UCSD-AML1 (cell line): Measurements from ENCODE around the gene PRKCZ.

Source experiments
- DNase-seq: peaks from one replicate; lab custom pipeline; 2025; ENCODE audit not compliant: unreplicated experiment; lab: John Stamatoyannopoulos, UW

The PRKCZ gene

DNA sequence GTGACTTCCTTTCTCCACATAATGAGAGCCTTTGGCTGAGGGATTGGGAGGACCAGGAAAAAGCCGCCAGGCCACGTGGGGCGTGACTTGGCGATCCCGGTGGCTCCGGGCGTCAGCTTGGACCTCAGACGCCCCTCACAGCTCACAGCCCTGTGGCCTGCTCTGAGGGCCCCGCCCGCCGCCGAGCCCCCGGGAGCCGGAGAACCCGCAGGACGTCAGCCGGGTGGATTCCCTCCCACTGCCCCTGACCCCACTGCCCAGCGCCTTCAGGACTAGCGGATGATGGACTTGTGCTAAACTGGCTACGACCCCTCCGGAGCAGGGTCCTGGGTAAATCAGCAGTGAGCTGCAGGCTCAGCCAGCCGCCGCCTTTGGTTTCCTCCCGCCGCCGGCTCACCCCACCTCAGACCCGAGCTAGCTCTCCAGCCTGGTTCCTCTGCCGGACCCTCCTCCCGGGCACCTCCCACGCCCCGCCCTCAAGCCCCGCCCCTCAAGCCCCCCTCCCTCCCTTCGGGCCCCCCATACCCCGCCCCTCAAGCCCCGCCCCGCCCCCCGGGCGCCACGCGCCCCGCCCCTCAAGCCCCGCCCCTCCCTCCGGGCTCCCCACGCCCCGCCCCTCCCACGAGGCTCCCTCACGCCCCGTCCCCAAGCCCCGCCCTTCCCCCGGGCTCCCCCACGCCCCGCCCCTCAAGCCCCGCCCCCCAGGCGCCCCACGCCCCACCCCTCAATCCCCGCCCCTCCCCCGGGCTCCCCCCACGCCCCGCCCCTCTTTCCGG is 154.4 kb downstream of the PRKCZ start:
- peak; percentile 86 for DNase-seq

DNA sequence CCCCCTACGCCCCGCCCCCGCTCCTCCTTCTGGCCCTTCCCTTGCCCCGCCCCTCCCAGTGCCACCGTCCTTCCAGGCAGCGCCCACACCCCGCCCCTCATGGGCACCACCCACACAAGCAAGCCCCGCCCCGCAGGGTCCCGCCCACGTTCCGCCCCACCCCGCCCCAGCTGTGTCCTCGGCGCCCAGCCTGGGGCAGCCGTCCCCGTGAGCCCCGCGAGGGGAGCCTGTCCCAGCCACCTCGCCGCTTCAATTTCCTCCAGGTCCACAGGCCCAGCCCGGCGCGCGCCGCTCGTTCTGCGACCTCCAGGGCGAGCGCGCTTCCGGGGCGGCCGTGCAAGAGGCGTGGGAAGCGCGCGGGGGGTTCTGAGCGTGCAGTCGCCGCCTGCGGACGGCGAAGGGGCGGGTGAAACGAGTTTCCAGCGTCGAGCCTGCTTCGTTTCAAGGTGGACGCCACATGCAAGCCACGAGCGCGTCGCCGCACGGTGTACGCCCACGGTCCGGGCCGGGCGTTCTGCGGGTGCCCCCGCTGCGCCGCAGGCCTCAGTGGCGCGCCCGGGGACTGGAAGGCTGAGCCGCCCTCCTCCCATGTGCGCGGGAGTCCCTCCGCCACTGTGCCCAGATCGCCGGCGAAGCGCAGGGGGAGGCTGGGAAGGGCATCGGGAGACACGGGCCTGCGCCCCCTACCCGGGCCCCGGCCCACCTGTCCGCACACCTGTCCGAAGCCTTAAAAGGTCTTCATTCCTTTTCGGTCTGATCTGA is 155.2 kb downstream of the PRKCZ start:
- DNase-seq, result peak; percentile 93

DNA sequence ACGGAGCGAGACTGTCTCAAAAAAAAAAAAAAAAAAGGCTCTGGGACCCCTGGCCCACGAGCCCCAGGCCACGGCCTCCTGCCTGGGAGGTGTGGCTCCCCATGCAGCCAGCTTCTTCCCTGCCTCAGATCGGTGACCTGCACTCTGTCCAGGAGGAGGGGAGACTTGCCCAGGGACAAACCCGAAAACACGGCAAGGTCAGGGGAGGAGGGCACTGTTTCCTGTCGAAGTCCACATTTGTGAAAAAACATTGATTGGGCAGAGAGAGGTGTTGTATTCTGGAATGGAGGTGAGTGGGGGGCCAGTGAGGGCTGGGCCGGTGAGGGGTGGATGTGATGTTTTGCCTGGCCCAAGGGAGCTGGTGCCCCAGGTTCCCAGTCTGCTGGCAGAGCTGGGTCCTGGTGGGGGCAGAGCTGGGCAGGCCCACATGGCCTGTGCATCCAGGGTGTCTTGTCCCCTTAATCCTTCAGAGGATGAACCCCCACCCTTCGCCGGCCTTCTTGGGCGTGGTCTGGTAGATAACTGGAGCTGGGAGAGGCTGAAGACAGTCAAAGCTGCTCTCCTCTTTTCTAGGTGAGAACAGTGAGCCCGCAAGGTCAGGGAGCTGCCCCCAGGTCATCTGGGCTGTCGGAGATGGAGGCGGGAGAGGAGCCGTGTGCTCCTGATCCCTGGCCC is 156.7 kb downstream of the PRKCZ start:
- DNase-seq, result no peak

DNA sequence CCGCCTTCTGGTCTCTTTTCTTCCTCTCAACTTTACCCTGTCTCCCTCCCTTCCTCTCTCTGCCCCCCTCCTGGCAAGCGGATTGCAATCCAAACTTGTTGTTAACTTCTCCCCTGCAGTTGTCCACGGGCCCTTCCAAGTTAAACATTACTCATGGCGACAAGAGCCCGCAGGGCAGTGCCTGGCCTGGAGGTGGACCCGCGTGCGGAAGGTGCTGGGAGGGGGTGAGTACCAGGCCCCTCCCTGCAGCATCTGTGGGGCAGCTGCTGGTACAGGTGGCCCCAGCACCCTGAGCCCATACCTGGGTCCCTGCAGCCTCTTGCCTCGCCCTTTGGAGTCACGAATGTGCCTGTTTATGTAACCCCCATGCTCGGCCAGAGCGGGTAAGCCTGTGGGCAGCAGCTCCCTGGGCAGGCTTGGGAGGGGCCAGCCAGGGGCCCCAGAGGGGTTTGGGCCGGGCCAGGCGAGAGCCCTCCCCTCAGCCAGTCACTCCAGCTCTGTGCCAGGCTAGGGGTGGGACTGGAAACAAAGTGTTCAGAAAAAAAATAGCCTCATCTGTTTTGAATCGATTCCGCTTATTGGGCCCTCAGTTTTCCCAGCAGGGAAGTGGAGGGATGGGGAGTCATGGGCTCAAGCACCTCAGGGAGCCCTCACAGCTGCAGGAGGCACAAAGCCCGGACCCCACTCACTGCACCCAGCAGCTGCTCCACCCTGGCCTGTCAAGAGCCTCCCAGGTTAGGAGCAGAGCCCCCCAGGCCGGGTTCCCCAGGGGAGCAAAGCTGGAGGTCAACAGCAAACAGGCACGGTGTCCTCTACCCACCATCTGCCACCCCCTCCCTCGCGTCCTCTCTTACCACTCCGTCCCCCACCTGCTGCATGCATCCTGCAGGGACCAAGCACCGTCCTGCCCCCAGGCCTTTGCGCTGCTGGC is 158.4 kb downstream of the PRKCZ start:
- no peak for DNase-seq

DNA sequence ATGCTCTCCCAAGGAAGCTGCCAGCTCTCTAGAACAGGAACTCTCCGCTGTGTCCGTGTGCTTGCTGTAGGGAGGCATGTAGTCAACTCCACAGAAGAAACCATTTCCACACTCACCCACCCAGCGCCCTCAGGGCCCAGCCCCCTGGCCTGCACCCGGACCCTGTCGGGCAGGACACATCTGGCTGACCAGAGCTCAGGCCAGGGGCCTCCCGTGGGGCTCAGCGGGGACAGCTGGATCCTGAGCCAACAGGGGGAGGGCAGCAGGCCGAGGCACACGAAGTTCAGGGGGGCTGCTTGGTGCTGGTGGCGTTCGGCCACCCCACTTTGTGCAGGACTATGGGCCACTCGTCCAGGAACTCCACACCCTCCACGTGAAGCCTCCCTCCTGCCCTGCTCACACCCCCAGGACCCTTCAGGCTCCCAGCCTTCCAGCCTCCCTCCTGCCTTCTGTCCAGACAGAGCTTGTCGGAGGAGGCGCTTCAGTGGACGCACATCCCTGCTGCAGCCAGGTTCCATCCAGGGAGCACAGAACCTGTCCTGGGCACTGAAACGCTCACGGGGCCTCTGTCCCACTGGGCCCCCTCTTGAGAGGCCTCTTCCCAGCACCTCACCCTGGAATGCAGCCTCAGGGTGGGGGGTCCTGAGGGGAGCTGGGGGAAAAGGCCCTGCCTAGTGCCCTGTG is 159.3 kb downstream of the PRKCZ start:
- DNase-seq, result no peak

DNA sequence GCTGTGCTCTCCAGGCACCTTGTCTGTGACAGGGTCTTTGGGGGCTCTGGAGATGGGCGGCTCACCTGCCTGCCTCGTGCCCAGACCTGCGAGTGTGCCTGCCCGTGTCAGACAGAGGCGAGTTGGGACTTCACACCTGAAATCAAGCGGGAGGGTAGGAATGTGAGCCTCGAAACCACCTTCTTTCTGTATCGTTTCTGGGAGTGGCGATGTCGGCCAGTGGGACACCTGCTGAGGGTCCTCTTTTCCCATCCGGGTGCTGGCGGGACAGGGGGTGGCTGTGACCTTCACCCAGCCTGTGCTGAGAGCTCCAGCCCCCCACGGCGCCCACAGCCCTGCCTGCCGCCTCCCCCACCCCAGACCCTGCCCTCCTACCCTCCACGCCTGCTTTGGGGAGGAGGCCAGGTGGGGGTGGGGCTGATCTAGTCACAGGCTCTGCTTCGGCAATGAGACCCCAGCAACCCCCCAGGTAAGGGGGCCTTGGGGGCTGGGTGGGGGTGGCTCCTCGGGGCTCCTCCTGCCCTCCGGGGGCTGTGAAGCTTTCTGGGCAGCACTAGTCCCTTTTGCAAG is 160.0 kb downstream of the PRKCZ start:
- DNase-seq, result no peak

DNA sequence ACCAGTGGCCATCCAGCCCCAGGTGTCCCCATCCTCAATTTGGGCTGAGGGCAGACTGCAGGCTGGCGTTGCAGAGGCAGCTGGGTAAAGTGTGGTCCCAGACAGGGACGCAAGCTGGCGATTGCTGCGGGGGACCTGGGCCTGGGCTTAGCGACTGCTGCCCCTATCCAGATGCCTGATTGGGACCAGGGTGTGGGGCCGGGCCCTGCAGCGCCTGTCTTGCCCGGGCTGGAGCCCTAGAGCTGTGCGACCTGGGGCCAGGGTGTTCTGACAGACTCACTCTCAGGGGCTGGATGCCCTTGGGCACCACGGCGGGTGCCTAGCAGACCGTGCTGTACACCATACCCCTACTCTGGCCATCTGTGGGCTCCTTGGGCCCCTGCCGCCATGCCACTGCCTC is 160.6 kb downstream of the PRKCZ start:
- no peak for DNase-seq

DNA sequence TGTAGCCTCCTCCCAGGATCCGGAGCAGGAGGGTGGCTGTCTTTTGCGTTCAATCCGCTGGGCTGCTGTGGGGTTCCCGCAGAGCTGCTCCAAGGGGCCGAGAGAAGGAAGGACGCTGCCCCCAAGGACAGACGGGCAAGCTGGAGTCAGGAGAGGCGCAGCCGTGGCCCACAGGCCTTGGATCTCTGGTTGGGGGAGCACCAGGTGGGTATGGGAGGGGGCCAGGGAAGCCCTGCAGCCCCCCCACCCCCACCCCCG is 162.0 kb downstream of the PRKCZ start:
- DNase-seq, result no peak

DNA sequence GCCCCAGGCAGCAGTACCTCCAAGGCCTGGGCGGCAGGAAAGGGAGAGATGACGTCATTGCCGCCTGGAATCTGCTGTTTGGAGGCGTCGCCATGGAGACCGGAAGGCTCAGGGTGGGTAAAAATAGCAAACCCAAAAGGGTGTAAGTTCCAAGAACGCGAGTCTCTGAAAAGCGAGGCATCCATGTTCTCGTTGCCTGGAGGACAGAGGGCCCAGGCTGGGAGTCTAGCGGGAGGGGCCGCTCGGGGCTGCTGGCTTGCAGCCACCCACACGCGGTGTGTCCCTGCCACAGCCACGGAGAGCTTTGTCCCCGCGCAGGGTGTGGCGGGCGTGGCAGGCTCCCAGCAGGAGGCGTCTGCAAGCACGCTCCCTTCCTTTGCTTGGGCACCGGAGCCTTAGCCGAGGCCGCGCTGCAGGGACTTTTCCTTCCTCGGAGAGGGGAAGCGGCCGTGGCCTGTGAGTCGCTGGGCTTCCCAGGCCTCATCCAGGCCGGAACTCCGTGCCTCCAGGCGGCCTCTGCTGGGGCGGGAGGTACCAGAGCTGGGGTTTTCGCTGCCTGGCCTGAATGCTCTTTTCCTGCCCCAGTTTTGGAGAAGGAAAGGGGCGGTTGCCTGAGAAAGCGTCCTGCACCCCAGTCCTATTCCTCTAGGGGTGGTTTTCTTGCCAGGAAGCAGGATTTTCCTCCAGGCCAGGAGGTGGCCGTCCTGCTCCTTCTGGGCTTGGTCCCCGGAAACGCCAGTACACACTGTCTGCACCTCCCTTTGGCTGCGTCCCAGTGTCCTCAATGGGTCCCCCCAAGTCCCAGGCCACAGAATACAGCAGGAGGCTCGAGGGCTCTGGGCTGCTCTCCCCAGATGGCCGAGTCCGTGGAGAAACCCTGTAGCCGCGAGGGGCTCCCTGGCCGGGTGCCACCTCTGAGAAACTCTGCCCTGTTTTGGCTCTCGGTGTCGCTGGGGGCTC is 162.6 kb downstream of the PRKCZ start:
- peak; percentile 93 for DNase-seq

DNA sequence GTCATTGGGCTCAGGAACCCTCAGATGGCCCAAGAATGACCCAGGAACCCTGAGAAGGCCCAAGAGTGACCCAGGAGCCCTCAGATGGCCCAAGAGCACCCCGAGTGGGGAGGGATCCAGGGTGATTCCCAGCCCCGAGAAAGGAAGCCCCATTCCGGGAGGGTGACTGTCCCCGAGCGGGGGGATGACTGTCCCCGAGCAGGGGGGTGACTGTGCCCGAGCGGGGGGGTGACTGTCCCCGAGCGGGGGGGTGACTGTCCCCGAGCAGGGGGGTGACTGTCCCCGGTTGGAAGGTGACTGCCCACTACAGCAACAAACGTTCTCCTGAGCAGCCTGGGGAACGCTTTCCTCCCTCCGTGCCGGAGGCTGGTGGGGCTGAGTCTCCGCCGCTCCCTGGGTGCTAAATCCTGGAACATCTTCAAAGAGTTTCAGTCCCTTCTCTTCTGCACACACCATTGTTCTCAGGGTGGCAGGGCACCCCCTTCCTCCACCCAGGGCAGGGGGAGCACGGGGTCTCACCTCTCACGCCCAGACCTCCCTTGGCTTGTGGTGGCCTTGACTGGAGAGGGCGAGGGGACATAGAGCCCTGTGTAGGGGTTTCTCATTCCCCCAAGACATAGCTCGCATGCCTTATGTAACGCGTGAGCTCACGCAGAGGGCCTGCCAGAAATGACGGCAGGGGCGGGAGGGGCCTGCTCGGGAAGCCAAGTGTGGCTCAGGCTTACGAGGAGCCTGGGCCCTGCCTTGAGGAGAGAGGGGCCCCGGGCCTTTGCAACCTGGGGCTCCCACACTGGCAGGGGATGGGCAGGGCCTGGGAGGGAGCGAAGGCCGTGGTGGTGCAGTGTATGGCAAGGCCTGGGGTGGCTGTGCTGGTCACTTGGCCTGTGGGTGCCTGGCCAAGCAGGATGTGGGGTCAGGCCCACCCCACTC is 163.6 kb downstream of the PRKCZ start:
- no peak for DNase-seq

DNA sequence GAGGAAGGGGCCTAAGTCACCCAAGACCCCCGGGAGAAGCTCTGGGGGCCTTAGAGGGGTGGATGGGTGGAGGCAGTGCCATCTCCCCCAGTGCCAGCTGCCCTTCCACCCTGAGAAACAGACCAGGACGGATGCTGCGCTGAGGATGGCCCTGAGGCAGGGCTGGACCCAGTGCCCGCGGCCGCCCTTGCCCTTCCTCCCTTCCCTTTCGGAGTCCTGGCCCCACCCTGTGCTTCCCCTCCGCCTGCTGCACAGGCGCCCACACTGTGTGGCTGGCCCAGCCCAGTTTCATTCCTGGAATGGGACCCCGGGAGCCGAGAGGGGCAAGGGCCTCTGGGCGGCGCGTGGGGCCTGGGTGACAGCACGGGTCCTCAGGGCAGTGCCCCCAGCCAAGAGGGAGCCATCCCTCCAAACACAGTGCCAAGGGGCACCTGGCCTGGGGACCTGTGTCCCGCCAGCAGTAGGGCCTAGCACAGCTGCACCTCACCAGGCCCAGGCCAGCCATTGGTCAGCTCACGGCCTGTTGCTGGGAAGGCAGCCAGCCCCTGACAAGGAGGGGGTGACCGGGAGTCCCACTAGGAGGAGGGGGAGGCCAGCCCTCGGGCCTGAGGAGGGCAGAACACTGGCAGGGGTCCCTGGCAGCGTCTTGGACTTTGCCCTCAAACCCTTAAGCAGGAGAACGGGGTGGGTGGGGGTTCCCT is 164.5 kb downstream of the PRKCZ start:
- DNase-seq, result no peak

DNA sequence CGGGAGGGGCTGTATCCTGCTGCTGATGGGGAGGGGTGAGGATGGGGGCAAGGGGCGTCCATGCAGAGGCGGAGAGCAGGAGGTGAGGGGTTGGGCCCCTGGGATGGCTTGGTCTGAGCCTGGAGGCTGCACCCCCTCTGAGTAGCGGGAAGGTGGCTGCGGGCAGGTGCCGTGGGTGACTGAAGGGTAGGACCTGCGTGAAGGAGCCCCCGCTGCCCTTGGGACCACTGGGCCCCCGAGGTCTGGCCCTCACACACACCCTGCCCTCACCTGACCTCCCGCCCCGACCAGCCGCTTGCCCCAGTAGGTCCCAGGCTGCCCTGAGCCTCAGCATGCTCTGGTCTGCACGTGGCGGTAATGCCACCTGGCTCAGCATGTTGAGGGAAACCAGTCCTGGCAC is 165.1 kb downstream of the PRKCZ start:
- DNase-seq, result no peak

DNA sequence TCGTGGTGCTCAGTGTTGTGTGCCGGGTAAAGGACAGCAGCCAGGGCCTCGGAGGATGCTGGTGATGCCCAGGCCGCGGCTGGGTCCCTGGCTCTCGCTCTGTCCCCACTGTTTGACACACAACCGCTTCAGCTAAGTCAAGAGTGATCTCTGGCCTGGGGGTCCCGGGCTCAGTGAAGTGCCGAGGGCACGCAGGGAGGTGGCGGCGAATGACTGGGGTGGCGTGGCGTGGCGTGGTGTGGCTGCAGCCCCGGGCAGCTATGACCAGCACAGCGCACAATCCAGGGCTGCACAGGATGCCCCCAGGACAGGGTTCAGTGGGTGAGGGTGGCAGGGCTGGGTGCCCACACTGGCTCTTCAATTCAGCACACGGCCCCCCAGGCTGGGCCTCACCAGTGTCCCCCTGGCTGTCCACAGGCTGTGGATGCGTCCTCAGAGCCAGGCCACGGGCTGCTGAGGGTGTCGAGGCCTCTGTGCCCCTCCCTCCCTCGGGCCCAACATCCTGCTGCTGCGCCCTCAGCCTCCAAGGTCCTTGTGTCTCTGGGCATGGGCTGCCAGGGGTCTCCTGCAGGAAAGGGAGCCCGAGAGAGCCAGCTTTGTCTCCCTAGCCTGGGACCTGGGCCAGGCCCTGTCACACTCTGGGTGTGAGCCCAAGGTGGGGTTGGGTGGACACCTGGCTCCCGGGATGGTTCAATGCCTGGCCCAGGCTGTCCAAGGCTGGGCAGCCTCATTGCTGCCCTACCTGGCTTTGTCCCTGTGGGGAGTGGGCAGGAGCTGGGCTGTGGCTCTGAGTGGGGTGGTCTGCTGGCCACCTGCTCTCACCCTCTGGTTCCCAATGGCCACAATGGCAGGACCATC is 165.9 kb downstream of the PRKCZ start:
- DNase-seq, result no peak

DNA sequence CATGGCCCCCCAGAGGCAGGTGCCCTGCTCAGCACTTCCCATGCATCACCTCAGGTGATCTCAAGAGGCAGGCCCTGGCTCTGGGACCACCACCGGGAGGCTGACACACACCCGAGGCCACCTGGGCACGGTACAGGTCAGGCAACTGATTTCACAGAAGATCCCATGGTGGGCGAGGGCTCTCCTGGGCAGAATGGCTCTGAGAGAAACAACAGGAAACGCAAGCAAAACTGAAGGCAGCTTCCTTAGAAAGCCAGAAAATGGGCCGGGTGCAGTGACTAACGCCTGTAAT is 166.5 kb downstream of the PRKCZ start:
- DNase-seq, result no peak

DNA sequence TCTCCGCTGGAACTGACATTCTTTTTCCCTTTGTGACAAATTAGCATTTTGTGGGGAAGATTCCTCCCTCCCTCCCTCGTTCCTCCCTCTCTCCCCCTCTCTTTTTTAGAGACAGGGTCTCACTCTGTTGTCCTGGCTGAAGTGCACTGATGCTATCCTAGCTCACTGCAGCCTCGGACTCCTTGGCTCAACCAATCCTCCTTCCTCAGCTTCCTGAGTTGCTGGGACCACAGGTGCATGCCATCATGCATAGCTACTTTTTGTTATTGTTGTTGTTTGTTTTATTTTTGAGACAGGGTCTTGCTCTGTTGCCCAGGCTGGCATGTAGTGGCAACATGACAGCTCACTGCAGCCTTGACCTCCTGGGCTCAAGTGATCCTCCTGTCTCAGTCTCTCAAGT is 171.1 kb downstream of the PRKCZ start:
- no peak for DNase-seq

DNA sequence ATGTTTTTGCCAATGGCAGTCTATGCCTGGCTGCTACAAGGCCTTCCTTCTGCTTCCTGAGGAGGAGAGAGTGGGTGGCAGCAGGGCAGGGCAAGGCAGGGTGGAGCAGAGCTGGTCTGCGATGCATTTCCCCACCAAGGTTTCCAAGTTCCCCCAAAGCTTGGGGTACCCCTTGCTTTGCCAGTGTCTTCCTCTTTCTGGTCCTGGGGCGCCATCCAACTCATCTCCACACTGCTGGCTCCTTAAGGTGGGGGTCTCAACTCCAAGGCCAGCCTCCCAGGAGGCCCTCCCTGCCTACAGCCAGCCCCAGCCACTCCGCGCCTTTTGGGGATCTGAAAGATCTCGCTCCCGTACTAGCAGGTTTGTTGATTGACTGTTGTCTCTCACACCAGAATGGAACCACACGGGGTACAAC is 174.0 kb downstream of the PRKCZ start:
- DNase-seq, result no peak
